ENCODE measurements around the gene ERG.

ERG gene

GRCh38 chr21:38413958-38414548, 84.2 kb downstream of the ERG start:
- TF ChIP-seq MYC (IDR thresholded peaks at IDR 0.05; ENCODE audit: low read depth, low read length): no peak
- no peak for TF ChIP-seq CTCF (IDR thresholded peaks at IDR 0.05; ENCODE audit: low read depth, low read length)
- TF ChIP-seq POLR2A (IDR thresholded peaks at IDR 0.05; ENCODE audit: extremely low read depth, insufficient read length): no peak
- no peak for TF ChIP-seq MAX (IDR thresholded peaks at IDR 0.05; ENCODE audit: low read depth, low read length)
- DNase-seq (ENCODE audit: low read depth): no peak
- no peak overlapping the region for H3K4me3 ChIP-seq (ENCODE audit: low read depth, low read length)

GRCh38 chr21:38410466-38410865, 87.8 kb downstream of the ERG start:
- H3K4me3 ChIP-seq (ENCODE audit: low read depth, low read length): no peak overlapping the region

GRCh38 chr21:38409907-38410306, 88.4 kb downstream of the ERG start:
- no peak for DNase-seq (ENCODE audit: low read depth)
- H3K4me3 ChIP-seq (ENCODE audit: low read depth, low read length): no peak overlapping the region
- TF ChIP-seq POLR2A (IDR thresholded peaks at IDR 0.05; ENCODE audit: extremely low read depth, insufficient read length) (no peak), CTCF (IDR thresholded peaks at IDR 0.05; ENCODE audit: low read depth, low read length) (no peak), MYC (IDR thresholded peaks at IDR 0.05; ENCODE audit: low read depth, low read length) (no peak), MAX (IDR thresholded peaks at IDR 0.05; ENCODE audit: low read depth, low read length) (no peak)

More at GRCh38 chr21:38410466-38410865, 87.8 kb downstream of the ERG start:
- no peak for DNase-seq (ENCODE audit: low read depth)
- no peak for TF ChIP-seq POLR2A (IDR thresholded peaks at IDR 0.05; ENCODE audit: extremely low read depth, insufficient read length)
- no peak for TF ChIP-seq MAX (IDR thresholded peaks at IDR 0.05; ENCODE audit: low read depth, low read length)
- TF ChIP-seq MYC (IDR thresholded peaks at IDR 0.05; ENCODE audit: low read depth, low read length): no peak
- TF ChIP-seq CTCF (IDR thresholded peaks at IDR 0.05; ENCODE audit: low read depth, low read length): no peak

GRCh38 chr21:38404177-38404576, 94.1 kb downstream of the ERG start:
- no peak overlapping the region for H3K4me3 ChIP-seq (ENCODE audit: low read depth, low read length)
- DNase-seq (ENCODE audit: low read depth): no peak
- no peak for TF ChIP-seq MAX (IDR thresholded peaks at IDR 0.05; ENCODE audit: low read depth, low read length)
- no peak for TF ChIP-seq CTCF (IDR thresholded peaks at IDR 0.05; ENCODE audit: low read depth, low read length)
- no peak for TF ChIP-seq POLR2A (IDR thresholded peaks at IDR 0.05; ENCODE audit: extremely low read depth, insufficient read length)
- TF ChIP-seq MYC (IDR thresholded peaks at IDR 0.05; ENCODE audit: low read depth, low read length): no peak

- H3K4me3 ChIP-seq (ENCODE audit: low read depth, low read length): no peak overlapping the region
- no peak for DNase-seq (ENCODE audit: low read depth)
- TF ChIP-seq MYC (IDR thresholded peaks at IDR 0.05; ENCODE audit: low read depth, low read length) (no peak), POLR2A (IDR thresholded peaks at IDR 0.05; ENCODE audit: extremely low read depth, insufficient read length) (no peak), MAX (IDR thresholded peaks at IDR 0.05; ENCODE audit: low read depth, low read length) (no peak), CTCF (IDR thresholded peaks at IDR 0.05; ENCODE audit: low read depth, low read length) (no peak)
Measured at GRCh38 chr21:38402795-38403194, 95.5 kb downstream of the ERG start.
